Measurements from ENCODE around the gene KRTAP4-12.
"Not testable (repeated sequence)": the region's sequence is repeated elsewhere in the genome, so short reads cannot be mapped to it uniquely, and the experiment has no call there.

DNA sequence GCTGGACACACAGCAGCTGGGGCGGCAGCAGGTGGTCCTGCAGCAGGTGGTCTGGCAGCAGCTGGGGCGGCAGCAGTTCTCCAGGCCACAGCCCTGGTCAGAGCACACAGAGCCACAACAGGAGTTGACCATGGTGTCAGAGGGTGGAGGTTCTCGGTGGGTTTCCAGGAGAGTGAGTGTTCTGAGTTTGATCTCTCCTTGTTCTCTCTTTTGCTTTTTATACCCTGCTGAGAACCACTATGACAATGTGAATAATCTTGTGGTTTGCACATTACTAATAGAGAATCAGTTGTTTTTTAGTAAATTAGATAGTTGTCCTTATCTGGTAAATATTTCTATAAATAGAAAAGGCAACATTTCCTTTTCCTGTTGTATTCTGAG lies at the start of gene KRTAP4-12:
- TF ChIP-seq POLR2A, POLR2AphosphoS5 (IDR thresholded peaks at IDR 0.05): not testable (repeated sequence)
- TF ChIP-seq, protein P1, sequence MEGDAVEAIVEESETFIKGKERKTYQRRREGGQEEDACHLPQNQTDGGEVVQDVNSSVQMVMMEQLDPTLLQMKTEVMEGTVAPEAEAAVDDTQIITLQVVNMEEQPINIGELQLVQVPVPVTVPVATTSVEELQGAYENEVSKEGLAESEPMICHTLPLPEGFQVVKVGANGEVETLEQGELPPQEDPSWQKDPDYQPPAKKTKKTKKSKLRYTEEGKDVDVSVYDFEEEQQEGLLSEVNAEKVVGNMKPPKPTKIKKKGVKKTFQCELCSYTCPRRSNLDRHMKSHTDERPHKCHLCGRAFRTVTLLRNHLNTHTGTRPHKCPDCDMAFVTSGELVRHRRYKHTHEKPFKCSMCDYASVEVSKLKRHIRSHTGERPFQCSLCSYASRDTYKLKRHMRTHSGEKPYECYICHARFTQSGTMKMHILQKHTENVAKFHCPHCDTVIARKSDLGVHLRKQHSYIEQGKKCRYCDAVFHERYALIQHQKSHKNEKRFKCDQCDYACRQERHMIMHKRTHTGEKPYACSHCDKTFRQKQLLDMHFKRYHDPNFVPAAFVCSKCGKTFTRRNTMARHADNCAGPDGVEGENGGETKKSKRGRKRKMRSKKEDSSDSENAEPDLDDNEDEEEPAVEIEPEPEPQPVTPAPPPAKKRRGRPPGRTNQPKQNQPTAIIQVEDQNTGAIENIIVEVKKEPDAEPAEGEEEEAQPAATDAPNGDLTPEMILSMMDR (IDR thresholded peaks at IDR 0.05), result not testable (repeated sequence)

Measured in transverse colon (tissue), 4 donors.